ENCODE results near the gene RGL3.
"Not testable (repeated sequence)": the region's sequence is repeated elsewhere in the genome, so short reads cannot be mapped to it uniquely, and the experiment has no call there.

DNA sequence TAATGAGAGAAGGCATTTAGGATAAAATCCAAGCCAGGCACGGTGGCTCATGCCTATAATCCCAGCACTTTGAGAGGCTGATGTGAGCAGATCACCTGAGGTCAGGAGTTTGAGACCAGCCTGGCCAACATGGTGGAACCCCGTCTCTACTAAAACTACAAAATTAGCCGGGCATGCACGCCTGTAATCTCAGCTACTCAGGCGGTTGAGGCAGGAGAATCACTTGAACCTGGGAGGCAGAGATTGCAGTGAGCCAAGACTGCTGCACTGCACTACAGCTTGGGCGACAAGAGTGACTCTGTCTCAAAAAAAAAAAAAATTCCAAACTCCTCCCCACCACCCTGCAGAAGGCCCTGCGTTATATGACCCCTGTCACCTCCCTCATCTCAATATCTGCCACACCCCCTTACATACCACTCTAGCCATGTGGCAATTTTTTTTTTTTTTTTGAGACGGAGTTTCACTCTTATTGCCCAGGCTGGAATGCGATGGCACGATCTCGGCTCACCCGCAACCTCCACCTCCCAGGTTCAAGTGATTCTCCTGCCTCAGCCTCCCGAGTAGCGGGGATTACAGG, 39.8 kb downstream of the RGL3 start:
- TF ChIP-seq, protein P1, sequence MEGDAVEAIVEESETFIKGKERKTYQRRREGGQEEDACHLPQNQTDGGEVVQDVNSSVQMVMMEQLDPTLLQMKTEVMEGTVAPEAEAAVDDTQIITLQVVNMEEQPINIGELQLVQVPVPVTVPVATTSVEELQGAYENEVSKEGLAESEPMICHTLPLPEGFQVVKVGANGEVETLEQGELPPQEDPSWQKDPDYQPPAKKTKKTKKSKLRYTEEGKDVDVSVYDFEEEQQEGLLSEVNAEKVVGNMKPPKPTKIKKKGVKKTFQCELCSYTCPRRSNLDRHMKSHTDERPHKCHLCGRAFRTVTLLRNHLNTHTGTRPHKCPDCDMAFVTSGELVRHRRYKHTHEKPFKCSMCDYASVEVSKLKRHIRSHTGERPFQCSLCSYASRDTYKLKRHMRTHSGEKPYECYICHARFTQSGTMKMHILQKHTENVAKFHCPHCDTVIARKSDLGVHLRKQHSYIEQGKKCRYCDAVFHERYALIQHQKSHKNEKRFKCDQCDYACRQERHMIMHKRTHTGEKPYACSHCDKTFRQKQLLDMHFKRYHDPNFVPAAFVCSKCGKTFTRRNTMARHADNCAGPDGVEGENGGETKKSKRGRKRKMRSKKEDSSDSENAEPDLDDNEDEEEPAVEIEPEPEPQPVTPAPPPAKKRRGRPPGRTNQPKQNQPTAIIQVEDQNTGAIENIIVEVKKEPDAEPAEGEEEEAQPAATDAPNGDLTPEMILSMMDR (IDR thresholded peaks at IDR 0.05; ENCODE audit: low read length), result not testable (repeated sequence)
- not testable (repeated sequence) for TF ChIP-seq EZH2 (IDR thresholded peaks at IDR 0.05; ENCODE audit: borderline replicate concordance, low read length)

Data from OCI-LY1 (cell line).